ENCODE results near the gene CST6.

DNA sequence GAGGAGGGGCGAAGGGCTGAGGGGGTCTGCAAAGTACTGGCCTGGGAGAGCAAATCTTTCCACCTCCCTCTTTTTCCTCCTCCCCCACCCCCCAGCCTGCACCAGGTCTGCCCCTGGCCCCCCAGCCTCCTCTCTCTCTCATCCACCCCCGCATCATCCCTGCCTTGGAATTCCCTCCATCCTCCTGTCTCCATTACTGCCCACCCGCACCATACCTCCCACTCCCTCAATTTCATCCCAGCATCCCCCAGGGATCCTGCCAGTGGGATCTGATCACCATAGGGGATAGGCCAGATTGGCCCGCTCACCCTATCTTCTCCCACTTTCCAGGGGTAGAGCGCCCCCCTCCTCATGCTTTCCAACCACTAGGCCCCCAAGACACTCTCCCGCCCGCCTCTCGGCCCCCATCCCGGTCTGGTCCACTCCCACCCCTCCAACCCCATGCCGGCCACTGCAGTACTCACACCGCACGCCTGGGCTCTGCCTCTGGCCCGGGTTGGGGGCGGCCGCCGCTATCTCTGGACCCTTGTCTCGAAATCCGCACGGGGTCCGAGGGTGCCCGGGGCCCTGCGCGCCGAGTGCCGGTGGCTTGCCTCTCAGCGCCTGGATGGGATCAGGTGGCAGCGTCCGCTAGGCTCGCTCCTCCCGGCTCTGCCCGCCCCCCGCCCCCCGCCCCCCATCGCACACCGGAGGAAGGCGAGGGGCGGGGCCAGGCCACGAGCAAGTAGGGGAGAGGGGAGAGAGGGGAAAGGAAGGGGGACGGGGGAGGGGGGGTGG lies 36.9 kb downstream of the CST6 start, which contains the start of gene GAL3ST3:
- TF ChIP-seq CTCF (conservative IDR thresholded peaks at IDR 0.05; ENCODE audit: low read length) (no peak), EZH2phosphoT487 (IDR thresholded peaks at IDR 0.05; ENCODE audit: borderline replicate concordance) (no peak)
